Germinal center (tissue), 1 donor: ENCODE results near the gene TBC1D22A.

Experiments
- DNase-seq: peaks from one replicate; pipeline ENCODE4 v3.0.0; 2012; ENCODE audit warnings: mixed read lengths, low spot score

The TBC1D22A gene

DNA sequence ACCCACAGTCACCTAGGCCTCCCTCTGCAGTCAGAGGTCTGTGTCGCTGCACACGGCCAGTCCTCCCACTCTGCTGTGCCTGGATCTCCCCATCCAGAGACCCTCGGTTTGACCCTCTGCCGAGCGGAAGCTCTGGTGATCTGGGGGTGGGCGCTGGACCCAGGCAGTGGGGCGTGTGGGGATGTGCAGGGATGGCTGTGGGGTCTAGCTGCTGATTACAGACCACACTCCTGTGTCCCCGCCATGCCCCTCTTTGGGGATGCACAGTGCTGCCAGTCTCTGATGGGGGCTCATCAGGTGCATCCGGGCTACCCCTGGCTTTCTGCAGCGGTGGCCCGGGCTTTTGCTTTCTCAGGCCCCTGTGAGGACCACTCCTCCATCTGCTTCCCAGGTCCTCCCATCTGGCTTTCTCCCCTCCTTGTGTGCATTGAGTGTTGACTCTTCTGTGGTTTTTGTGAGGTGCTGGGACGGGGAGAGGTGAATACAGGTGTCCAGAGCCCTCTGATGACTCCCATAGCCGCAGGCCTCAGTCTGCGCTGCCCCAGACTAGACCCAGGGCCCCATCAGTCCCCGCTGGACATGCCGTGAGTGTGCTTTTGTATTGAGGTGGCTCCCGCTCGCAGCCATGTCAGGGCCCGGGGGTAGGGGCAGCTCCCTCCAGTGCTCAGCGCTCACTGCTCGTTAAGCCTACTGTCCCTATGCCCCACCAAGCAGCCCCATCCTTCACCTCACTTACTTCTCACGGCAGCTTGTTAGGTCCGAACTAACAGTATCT is 251.6 kb downstream of the TBC1D22A start:
- DNase-seq: no peak

DNA sequence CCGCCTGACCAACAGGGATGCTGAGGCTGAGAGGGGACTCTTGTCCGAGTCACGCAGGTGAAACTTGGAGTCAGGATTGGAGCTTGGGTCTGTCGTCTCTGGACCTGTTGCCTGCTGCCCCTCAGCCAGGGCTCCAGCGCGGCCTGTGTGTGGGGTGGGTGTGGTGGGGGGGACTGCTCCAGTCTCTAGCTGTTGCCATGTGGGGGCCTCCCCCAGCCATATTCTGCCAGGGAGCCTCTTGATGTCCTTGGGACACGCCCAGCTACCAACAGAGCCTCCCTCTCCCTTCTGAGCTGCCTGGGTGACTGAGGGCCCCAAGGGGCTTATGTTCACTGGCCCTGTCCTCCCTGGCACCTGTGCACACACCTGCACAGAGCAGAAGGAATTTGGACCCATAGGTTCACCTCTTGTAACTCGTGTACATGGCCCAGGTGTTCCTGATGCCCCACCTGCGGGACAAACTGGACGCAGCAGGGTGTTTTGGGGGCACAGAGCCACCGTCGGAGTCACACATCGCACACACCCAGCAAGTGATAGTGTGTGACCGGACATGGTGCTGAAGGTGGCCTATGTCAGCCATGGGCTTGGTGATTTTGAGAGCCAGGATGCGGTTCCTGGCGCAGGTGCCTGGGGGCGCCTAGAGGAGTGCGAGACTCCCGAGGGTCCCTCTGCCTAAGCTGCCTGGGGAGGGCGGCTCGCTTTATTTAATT is 252.3 kb downstream of the TBC1D22A start:
- DNase-seq: no peak

DNA sequence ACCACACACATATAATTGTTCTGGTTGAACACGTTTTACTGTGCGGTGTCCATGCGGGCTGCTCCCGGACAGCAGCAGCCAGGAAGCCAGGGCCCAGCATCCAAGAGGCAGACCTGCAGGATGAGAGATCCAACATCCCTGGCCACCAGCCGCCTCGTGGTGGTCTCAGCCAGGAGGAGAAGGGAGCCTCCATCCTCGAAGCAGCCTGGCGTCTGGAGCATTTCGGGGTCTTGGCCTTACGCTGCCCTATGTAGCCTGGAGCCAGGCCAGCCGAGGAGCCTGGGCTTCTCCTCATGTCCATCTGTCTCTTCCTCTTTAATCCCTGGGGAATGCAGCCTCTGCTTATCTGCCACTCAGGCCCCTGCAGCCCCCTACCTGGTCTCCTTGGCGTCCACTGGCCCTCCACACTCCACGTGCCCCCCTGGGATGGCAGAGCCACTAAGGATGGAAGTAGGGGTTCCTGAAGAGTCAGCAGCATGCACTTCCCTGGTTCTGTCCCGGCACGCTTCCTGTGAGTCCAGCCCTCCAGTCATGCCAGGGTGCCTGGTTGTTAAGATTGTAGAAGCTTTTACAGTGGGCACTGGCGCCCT is 253.2 kb downstream of the TBC1D22A start:
- DNase-seq: no peak

DNA sequence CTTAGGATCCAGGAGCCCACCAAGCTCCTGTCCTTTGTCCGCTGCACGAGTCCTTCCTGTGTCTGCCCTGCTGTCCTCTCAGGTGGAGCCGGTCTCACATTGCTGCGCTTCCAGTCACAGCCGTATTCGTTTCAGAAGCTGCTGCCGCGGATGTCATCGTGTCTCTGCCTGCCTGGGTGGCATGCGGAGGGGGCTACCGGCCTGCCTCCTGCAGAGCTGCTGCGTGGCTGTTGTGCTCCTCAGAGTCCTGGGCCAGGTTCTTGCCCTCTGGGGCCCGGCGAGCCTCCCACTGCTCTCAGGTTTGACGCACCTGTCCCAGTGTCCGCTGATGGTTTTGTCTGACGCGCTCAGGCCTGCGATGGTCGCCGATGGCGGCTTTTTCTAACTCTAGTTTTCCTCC is 254.2 kb downstream of the TBC1D22A start:
- no peak for DNase-seq

DNA sequence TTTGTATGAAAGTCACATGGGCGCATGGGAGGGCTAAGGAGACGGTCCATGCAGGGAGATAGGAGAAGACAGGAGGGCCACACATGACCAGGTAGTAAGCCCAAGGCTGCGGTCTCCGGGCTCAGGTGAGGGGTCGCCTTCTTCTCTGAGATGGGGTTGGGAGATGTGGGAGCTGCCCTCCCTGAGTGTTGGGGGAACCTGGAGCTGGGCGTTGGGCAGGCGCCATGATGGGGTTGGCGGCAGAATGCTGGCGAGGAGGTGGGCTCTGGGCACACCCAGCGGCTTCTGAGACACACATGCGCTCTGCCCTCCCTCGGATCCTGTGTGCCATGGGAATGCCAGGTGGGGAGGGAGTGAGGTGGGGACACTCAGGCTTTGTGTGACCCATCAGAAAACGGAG is 254.8 kb downstream of the TBC1D22A start:
- no peak for DNase-seq

DNA sequence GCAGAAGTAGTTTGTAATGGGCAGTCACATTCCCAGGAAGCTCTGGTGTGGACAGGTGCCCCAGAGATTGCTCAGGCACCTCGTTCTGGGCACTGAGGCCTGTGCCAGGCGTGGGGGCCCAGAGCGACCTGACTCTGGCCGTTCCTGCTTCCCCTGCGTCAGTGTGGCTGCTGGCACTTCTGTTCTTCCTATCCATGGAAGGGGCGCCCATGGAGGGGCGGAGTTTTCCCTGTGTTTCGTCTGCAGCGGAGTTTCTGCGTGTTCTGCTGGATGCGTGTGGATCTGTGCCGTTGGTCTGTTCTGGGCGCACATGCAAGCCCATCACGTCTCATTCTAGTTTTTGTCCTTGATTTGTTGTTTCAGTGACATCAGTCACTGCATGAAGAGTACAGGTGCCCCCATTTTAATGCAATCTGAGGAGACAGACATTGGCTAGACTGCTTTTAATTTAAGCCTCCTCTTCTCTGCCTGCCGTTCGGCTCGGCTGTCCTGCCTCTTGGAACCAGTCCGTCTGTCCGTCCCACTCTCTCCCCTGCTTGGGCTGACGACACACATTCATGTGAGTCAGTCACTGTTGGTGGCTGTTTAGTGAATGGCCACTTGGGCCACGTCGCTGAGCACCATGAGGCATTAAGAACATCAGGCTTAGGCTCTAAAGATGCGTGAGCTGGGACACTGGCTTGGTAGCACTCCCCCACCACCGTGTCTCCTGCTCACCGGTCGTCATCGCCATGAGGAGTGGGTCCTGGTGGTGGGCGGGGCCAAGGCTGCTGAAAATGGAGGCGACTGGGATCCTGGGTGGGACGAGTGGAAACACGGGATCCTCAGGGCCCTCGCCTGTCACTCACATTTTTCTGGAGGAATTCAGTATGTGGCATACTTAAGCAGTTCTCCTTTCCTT is 255.8 kb downstream of the TBC1D22A start:
- DNase-seq: no peak

DNA sequence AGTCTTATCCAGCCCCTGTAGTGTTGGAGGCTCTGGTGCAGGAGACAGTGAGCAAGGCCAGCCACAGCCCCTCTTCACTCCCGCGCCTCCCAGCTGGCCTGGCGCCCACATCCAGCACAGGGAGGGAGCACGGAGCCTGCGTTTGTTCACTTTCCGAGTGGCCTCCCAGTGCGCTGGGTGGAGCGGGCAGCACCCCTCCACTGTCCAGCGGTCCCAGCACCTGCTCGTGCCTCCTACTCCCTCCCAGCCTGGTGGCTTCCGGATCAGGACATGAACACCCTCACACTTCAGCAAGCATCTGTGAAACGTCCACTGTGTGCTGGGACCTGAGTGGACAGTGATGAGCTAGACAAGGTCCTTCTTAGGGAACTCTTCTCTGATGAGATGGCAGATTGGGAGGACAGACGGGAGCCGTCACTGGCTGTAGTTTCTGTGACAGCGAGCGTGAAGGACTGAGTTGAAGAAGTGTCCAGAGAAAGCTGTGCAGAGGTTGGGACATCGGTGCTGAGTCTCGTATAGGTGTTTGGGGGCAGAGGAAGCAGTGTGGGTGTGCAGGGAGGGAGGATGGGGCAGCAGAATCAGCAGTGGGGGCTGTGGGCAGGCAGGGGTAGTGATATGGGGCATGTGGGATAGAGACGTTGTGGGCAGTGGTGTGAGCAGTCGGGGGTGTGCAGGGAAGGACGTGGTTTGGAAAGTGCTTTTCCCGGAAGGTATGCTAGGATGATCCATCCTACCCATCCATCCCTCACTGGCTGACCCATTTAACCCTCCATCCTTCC is 256.8 kb downstream of the TBC1D22A start:
- DNase-seq: no peak

DNA sequence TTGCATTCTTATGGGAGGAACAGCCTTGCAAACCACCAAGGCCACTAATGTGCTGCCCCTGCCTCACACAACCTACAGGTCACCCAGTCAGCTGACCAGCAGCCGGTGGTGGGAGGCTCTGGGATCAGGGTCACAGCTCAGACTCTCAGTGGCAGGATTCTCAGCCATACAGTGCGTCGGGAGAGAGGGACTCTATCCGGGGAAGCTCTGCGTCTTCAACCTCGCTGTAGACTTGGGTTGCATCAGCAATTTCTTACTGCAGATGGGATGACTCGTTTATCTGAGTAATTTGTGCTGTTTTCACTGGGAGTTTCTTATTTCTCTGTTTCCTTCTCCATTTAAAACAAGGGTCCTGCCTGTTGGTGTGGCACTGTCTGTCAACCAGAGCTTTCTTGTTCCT is 257.7 kb downstream of the TBC1D22A start:
- DNase-seq: no peak

DNA sequence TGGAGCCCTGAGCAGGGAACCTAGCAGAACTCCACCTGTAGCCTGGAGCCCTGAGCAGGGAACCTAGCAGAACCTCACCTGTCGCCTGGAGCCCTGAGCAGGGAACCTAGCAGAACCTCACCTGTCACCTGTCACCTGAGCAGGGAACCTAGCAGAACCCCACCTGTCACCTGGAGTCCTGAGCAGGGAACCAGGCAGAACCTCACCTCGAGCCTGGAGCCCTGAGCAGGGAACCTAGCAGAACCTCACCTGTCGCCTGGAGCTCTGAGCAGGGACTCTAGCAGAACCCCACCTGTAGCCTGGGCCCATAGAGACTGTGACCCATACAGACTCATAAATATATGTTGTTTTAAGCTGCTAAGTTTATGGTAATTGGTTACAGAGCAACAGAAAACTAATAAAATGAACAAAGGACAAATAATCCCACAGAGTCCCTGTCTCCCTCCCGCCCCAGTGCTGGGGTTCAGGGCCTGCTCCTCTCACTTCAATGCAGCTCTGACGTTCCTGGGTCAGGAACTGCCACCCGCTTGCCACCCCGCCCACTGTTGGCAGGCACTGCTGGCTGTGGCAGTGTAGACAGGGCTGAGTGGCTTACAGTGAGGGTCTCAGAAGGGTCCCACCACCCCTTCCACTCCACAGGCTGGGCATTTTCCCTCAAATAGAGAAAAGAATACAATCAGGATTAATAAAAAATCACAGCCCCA is 259.1 kb downstream of the TBC1D22A start:
- no peak for DNase-seq

DNA sequence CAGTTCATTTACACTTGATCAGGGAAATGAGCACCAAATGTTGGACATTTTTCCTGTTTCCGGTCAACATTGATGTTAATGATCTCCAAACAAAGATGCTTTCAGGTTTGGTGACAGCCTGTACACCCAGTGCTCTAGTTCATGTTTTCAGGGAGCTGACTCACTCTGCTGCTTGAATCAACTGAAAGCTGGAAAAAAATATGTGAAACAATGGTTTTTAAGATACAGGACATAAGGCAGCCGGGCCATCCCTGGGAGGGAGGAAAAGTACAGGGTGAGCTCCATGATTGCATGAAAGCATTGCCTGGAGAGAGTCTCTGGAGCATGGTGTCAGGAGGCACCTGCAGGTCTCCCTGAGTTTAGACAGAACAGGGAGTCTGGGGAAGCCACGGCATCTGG is 259.6 kb downstream of the TBC1D22A start:
- DNase-seq: no peak

DNA sequence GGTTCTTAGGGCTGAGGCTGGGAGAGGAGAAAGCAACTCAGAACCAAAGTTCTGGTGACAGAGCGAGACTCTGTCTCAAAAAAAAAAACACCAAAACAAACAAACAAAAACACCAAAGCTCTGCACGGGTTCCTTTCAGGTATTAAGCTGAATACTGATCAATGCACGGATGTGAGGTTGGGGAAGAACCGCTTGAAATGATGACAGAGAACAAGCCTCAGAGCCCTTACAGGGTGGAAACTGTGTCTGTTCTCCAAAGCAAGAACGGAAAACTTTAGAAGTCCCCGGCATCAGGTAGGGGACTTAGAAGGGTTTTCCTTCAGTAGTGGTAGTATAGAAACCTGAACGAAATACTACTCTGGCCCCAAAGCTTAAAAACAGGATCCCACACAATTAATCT is 260.0 kb downstream of the TBC1D22A start:
- DNase-seq: no peak

DNA sequence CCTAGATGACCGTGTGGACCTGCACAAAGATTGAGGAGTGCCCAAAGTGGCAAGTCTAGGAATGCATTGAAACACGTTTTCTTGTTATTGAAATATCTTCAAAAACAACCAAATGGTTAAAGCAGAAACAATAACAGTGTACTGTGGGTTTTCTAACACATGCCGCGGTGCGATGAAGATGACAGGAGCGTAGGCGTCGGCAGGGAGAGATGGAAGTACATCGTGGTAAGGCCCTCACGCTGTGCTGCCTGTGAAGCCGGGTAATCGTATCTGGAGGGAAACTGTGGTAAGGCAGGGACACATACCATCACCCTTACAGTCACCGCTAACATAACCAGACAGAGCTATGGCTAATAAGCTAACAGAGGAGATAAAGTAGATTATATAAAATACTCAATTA is 261.4 kb downstream of the TBC1D22A start:
- no peak for DNase-seq

DNA sequence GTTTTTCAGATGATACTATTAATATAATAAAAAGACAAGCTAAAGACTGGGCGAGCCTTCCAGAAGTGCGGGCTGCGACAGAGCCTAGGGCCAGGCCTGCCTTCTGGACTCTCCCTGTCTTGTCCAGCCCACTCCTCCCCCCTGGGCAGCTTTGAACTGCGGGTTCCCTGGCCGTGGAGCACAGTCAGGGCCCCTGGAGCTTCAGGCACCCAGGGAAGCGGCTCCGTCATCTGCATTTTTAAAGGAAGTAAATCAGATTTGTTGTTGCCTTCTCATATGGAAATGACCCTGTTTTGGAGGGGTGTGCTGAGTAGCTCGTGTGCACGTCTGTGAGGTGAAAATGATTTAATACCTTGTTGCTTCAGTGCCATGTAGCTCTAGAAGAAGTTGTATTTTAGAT is 265.3 kb downstream of the TBC1D22A start:
- no peak for DNase-seq

DNA sequence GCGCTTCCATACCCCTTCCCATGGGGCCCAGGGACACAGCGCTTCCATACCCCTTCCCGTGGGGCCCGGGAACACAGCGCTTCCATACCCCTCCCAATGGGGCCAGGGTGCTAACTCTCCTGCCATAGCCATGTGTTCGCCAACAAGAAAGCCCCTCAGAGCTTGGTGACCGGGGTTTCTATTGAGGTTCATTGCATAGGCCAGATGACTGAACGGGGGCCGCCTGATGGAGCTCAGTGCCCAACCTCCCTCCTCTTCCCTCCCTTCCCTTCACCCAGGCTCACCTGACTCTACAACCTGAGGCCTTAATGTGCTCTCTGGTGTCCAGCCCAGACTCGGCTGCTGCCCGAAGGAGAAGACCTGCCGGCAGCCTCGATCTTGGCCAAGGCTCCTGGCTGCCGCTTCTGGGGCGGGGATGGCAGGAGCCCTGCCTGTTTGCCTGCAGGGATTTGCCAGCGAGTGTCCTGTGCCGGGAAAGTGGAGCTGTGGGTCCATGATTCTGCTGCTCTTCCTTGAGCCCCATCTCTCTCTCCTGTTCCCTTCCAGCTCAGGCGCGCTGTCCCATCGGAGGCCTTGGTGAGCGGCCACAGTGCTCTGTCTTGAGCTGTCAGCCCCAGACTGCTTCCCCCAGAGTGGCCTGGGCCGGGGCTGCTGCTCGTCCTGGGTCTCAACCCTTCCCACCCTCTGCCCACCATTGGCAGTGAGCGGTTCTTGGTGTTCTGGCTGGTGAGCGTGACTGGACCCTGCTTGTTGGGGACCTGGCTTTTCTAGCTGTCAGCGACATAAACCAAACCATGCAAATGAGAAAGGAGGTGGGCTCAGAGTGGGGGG is 267.0 kb downstream of the TBC1D22A start:
- no peak for DNase-seq

DNA sequence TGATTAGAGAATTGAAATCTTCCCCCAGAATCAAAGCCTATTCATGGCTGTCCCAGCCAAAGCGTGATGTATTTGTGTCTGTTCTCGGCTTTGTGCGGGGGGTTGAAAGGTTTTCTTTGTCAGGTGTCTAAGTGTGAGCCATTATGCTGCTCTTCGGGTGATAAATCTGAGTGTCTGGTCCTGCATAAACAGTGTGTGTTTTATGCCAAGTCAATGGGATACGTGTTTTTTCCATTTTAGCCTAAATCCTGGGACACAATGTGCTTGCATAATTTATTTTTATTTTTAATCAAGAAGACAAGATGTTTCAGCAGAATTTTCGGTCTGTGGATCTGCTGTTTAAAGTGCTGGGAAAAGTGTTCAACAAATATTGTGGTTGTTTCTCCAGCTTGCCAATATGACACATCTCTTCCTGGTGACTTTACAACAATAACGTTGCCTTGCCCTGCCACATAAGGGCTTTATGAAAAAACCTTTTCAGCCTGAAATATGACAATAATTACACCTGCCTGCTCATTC is 267.8 kb downstream of the TBC1D22A start:
- DNase-seq: no peak

DNA sequence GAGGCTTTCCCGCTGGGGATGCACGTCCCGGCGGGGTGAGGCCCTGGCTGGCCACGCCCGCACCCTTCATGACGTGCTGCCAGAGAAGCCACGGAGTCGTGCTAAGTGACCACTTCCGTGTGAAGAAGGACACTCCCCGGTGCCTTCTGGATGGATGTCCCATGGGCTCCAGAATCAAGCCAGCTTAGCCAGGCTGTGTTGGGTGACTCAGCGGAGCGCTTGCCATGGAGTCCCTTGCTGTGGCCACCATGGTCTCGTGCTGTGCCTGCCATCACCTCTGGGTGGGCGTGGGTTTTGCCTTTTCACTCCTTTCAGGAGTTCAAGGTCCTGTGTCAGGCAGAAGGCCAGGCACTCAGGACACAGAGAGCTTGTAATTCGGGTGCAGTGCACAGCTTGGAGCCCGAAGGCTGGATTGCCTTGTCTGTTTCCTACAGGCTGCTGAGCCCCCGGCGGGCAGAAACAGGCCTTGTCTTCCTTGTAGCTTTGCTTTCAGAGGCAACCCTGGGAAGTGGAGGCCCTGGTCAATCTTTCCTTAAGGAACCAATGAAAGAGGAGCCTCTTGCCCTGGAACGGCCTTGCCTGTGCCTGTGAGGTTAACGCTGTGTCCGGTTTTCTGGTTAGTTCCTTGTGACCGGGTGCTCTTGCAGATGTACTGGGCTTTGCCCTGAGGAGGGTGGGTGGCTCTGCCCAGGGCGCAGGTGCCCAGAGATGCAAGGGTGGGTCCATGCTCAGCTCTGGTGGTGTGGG is 268.6 kb downstream of the TBC1D22A start:
- DNase-seq: no peak

DNA sequence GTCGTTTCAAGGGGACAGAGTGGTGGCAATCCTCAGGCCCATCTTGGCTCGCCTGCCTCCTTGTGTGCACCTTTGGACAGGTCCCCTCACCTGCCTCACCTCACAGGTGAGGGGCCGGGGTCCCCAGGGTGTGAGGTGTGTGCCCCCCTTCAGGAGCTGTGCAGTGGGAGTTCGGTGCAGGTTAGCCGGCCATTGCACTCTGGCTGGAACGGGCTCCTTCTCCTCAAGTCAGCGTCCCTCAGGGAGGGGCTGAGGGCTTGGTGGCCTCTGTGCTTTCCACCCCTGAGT is 269.1 kb downstream of the TBC1D22A start:
- DNase-seq: no peak

DNA sequence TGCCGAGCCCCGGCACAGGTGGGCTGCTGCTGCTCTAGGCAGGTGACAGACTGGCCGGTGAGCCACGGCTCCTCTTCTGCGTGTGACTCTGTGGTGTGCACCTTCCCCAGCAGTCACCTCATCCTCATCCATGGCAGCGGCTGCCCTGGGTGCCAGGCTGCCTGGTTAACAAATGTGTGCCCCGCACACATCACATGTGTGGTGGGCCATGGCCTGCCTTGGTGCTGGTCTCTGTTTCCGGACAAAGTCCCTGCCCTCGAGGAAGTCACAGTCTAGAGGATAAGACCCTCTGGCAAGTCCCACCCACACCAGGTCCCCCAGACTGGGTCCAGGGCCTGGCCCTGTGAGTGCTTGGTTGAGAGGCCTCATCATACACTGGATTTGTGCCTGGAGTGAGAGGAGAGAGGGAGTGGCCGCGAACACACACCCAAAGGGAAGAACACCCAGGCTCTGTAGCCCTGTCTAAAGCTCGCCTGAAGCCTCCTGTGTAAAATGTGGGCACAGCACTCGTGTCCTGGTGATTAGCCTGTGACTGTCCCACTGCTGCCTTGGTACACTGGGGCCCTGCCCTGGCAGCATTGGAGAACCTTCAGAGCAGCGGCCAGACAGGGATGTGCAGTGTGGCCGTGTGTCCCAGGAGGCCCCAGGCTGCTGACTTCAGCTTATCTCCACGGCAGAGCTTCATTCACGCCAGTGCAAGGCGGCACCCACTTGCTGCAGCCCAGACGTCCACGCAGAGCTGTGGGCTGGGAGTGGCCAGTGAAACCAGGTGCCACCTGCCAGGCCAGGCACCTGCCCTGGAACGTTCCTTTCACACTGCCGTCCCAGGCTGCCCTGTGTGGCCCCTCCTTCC is 269.9 kb downstream of the TBC1D22A start:
- no peak for DNase-seq
